ENCODE measurements around the gene TKTL2. TPM values are rescaled to one million over a fixed set of nuclear protein-coding genes. Genes with fewer than 3 reads are reported as not detected.

TKTL2 gene
- total RNA-seq, 6 experiments from 2014 or later: not detected

DNA sequence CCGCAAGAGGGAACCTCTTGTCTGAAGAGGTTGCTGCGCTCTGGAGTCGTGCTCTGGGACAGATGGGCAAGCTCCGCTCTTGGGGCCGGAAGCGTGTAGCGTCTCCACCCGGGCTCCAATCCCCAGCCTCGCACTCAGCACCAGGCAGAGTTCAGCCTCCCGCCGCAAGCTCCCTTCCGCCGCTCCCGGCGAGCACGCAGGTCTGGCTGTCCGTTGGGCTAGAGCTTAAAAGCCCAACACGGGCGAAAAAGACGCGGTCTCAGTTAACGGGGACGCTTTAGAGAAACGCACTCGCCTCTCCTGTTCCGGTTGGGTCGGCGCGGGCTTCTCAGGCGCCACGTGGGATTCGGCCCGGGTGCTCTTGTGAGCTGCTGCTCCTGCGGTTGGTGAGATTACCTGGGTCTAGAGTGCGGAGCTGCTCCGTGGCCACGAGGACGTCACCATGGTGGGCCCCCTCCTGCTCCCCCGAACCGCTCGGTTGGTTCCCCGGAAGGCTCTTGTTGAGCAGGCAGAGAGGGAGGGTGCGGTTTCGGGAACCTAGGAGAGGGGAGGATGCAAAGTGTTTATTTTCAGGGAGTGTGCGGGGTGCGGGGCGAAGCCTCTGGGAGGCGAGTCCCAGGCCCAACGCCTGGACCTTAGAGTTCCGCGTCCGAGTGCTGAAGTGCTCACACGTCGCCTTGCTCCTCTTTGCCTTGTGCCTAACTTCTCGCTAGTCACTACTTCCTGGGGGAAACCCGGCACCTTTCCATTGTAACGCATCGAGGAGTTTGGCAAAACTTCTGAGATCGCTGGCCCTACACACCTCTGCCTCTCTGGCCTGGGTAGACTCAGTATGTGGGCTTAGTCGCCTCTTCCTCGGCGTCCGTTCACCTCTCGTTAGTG is 21.0 kb upstream of the TKTL2 start, which contains the start of gene TMA16:
TSS of gene TMA16 (plus strand) at position 331 of the 882 bp plus-strand sequence. CDS start at position 443, 112 bp downstream.
- Histone ChIP-seq H3K36me3 (no peaks in the 10 kb centered on the region), H3K9me3 (no peaks in the 10 kb centered on the region), H3K4me3 (peak within 1 kb of the TSS; percentile 66 to 88 (median 79)), H3K27ac (peak within 1 kb of the TSS; percentile 67 to 84 (median 80)), H3K27me3 (no peaks in the 10 kb centered on the region), H3K4me1 (peaks cover 0 to 14% (median 0%) of the 10 kb centered on the region in 4 donors)
- ATAC-seq (peak; percentile 94 to 96 (median 95)), DNase-seq (peak; percentile 84 to 87 (median 86))
- TF ChIP-seq, protein P1, sequence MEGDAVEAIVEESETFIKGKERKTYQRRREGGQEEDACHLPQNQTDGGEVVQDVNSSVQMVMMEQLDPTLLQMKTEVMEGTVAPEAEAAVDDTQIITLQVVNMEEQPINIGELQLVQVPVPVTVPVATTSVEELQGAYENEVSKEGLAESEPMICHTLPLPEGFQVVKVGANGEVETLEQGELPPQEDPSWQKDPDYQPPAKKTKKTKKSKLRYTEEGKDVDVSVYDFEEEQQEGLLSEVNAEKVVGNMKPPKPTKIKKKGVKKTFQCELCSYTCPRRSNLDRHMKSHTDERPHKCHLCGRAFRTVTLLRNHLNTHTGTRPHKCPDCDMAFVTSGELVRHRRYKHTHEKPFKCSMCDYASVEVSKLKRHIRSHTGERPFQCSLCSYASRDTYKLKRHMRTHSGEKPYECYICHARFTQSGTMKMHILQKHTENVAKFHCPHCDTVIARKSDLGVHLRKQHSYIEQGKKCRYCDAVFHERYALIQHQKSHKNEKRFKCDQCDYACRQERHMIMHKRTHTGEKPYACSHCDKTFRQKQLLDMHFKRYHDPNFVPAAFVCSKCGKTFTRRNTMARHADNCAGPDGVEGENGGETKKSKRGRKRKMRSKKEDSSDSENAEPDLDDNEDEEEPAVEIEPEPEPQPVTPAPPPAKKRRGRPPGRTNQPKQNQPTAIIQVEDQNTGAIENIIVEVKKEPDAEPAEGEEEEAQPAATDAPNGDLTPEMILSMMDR (IDR thresholded peaks at IDR 0.05): no peak
- TF ChIP-seq POLR2A (IDR thresholded peaks at IDR 0.05): peak; percentile 66
- intact Hi-C loops (cut with DNase I): no loop called here
- WGBS (ENCODE audit: insufficient coverage, low coverage, low lambda C conversion rate, missing lambda C conversion rate): 2% methylated on average over 24 of the region's 64 CpGs

DNA sequence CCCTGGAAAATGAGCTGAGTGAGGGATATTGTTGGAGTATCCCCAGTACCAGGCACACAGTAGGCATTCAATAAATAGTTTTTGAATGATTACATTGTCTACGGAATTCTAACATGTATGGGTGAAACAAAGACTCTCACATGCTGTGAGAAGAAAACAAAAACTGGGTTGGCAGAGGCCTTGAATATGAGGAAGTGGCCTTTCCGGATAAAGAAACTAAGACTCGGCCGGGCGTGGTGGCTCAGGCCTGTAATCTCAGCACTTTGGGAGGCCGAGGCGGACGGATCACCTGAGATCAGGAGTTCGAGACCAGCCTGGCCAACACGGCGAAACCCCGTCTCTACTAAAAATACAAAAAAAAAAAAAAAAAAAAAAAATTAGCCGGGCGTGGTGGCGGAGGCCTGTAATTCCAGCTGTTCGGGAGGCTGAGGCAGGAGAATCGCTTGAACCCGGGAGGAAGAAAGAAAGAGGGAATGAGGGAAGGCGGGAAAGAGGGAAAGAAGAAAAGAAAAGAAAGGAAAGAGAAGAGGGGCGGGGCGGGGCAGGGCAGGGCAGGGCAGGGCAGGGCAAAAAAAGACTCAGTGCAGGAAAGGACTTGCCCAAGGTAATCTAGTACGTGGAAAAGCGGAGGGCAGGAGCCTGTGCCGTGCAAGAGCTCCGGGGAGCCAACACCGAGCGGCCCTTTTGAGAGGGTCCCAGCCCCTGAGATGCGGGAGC is 20.2 kb upstream of the TKTL2 start:
- 41% methylated on average over 22 of the region's 28 CpGs for WGBS (ENCODE audit: insufficient coverage, low coverage, low lambda C conversion rate, missing lambda C conversion rate)
- intact Hi-C loops (cut with DNase I): no loop called here
- TF ChIP-seq, protein P1 (IDR thresholded peaks at IDR 0.05): no peak
- no peak for TF ChIP-seq POLR2A (IDR thresholded peaks at IDR 0.05)
- no peaks in the 10 kb centered on the region for H3K9me3 ChIP-seq
- peak overlapping the region; percentile 66 to 88 (median 79) for H3K4me3 ChIP-seq
- peak overlapping the region; percentile 67 to 84 (median 80) for H3K27ac ChIP-seq
- peak in 1 of 3 donors; percentile 52 for DNase-seq
- ATAC-seq: peak in 1 of 4 donors; percentile 23
- no peaks in the 10 kb centered on the region for H3K36me3 ChIP-seq
- peaks cover 0 to 14% (median 0%) of the 10 kb centered on the region in 4 donors for H3K4me1 ChIP-seq
- H3K27me3 ChIP-seq: no peaks in the 10 kb centered on the region

DNA sequence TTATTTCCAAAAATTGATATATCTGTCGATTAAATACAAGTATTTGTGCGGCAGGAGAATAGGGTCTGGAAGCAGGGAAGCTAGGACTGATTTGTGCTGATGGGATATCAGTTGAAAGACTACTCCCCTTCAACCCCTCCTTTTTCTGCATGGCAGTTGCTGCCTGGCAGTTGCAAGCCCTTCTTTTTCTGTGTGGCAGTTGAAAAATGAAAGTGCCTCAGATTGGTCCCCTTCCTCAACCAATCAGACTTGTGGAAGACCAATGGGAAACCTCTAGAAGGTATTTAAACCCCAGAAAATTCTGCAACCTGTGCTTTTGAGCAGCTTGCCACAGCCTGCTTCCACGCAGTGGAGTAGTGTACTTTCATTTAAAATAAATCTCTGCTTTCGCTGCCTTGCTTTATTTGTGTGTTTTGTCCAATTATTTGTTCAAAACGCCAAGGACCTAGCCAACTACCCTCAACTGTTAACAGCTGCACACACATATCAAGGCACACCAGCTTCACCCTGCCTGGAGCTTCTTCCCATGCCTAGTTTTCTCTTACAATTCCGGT is 19.5 kb upstream of the TKTL2 start:
- intact Hi-C loops (cut with DNase I): no loop called here

GRCh38 chr4:163489929-163490328 is 16.4 kb upstream of the TKTL2 start:
- WGBS (ENCODE audit: insufficient coverage, low coverage, low lambda C conversion rate, missing lambda C conversion rate): 59% methylated on average over 1 of the region's 1 CpG
- no peaks in the 10 kb centered on the region for H3K27me3 ChIP-seq
- ATAC-seq: no peak
- H3K4me3 ChIP-seq: no peak overlapping the region
- intact Hi-C loops (cut with DNase I): loop anchor here (5.0 to 10.0 kb wide), 2 partner anchors 55 to 62 kb away; no protein-coding TSS in a partner anchor
- TF ChIP-seq, protein P1 (IDR thresholded peaks at IDR 0.05): no peak
- no peak for TF ChIP-seq POLR2A (IDR thresholded peaks at IDR 0.05)
- no peak overlapping the region for H3K27ac ChIP-seq
- H3K36me3 ChIP-seq: no peaks in the 10 kb centered on the region
- no peaks in the 10 kb centered on the region for H3K9me3 ChIP-seq
- no peak for DNase-seq
- peaks cover 0 to 4% (median 0%) of the 10 kb centered on the region in 4 donors for H3K4me1 ChIP-seq

More for the DNA sequence above, 19.5 kb upstream of the TKTL2 start:
- peaks cover 0 to 14% (median 0%) of the 10 kb centered on the region in 4 donors for H3K4me1 ChIP-seq
- H3K4me3 ChIP-seq: no peak overlapping the region
- no peaks in the 10 kb centered on the region for H3K27me3 ChIP-seq
- 95% methylated on average over 6 of the region's 6 CpGs for WGBS (ENCODE audit: insufficient coverage, low coverage, low lambda C conversion rate, missing lambda C conversion rate)
- H3K9me3 ChIP-seq: no peaks in the 10 kb centered on the region
- no peak for TF ChIP-seq POLR2A (IDR thresholded peaks at IDR 0.05)
- TF ChIP-seq, protein P1 (IDR thresholded peaks at IDR 0.05): no peak
- ATAC-seq (no peak), DNase-seq (no peak)
- H3K27ac ChIP-seq: no peak overlapping the region
- no peaks in the 10 kb centered on the region for H3K36me3 ChIP-seq
